BLaER1 treated with 17β-estradiol and CSF1 and Interleukin-3, amounts not matched to agents 10 nM and 100 nM (cell line): ENCODE measurements around the gene CELF2.

ENCODE experiments used
- H3K27ac ChIP-seq, 11 experiments: shearing (Covaris generic); formaldehyde crosslinking; 2 replicates each; pipeline ENCODE4 v1.8.1; 2022
- H3K27me3 ChIP-seq, 11 experiments: shearing (Covaris generic); formaldehyde crosslinking; 2 replicates each; pipeline ENCODE4 v1.8.1; 2022
- H3K36me3 ChIP-seq, 11 experiments: shearing (Covaris generic); formaldehyde crosslinking; 2 replicates each; pipeline ENCODE4 v1.8.1; 2022
- H3K4me1 ChIP-seq, 10 experiments: shearing (Covaris generic); formaldehyde crosslinking; 2 replicates each; pipeline ENCODE4 v1.8.1; 2022
- H3K4me2 ChIP-seq, 11 experiments: shearing (Covaris generic); formaldehyde crosslinking; 2 replicates each; pipeline ENCODE4 v1.8.1; 2022
- H3K4me3 ChIP-seq, 10 experiments: shearing (Covaris generic); formaldehyde crosslinking; 2 replicates each; pipeline ENCODE4 v1.8.1; 2022
- H3K9ac ChIP-seq, 11 experiments: shearing (Covaris generic); formaldehyde crosslinking; 2 replicates each; pipeline ENCODE4 v1.8.1; 2022
- H3K9me3 ChIP-seq, 11 experiments: shearing (Covaris generic); formaldehyde crosslinking; replicated peaks in 1 of 11; 2 replicates each; pipeline ENCODE4 v1.8.1; 2022
- H4K20me1 ChIP-seq, 11 experiments: shearing (Covaris generic); formaldehyde crosslinking; 2 replicates each; pipeline ENCODE4 v1.8.1; 2022
- Cebpa-rat ChIP-seq, 11 experiments: shearing (Covaris generic); IDR thresholded peaks; 2 replicates each; pipeline ENCODE4 v1.8.1; 2022

The CELF2 gene

GRCh38 chr10:11018432-11018841 is 765 bp downstream of the CELF2 start:
- Histone ChIP-seq H3K27ac (peak overlapping the region; percentile 25 to 70 (median 60); a peak in 15 of 22 replicates), H3K4me3 (peak overlapping the region; percentile 73 to 85 (median 77)), H4K20me1 (peaks cover 0 to 10% (median 0%) of the 10 kb centered on the region in 11 experiments; a peak in 3 of 22 replicates), H3K9ac (peak overlapping the region; percentile 60 to 81 (median 76)), H3K9me3 (no peaks in the 10 kb centered on the region), H3K4me1 (peaks cover 0 to 29% (median 17%) of the 10 kb centered on the region in 10 experiments; a peak in 18 of 20 replicates), H3K27me3 (peaks cover 46 to 64% (median 58%) of the 10 kb centered on the region in 11 experiments), H3K4me2 (peak overlapping the region; percentile 78 to 99 (median 95)), H3K36me3 (no peaks in the 10 kb centered on the region)
- TF ChIP-seq Cebpa-rat (IDR thresholded peaks at IDR 0.05): no peak

- no peak for TF ChIP-seq Cebpa-rat (IDR thresholded peaks at IDR 0.05)
- no peak overlapping the region for H3K27ac ChIP-seq
- no peaks in the 10 kb centered on the region for H3K36me3 ChIP-seq
- peak overlapping the region; percentile 73 to 85 (median 77) for H3K4me3 ChIP-seq
- H3K9ac ChIP-seq: peak overlapping the region in 7 of 11 experiments; percentile 73 to 81 (median 76); a peak in 7 of 22 replicates
- H3K27me3 ChIP-seq: peaks cover 46 to 64% (median 58%) of the 10 kb centered on the region in 11 experiments
- H4K20me1 ChIP-seq: peaks cover 0 to 10% (median 0%) of the 10 kb centered on the region in 11 experiments; a peak in 3 of 22 replicates
- H3K4me1 ChIP-seq: peaks cover 0 to 29% (median 16%) of the 10 kb centered on the region in 10 experiments; a peak in 11 of 20 replicates
- H3K9me3 ChIP-seq: no peaks in the 10 kb centered on the region
- peak overlapping the region; percentile 78 to 99 (median 95) for H3K4me2 ChIP-seq
Observed at GRCh38 chr10:11018855-11019631, 1.4 kb downstream of the CELF2 start.

- Histone ChIP-seq H3K9ac (no peak overlapping the region), H3K36me3 (no peaks in the 10 kb centered on the region), H3K27ac (no peak overlapping the region), H3K9me3 (no peaks in the 10 kb centered on the region), H3K4me1 (peaks cover 0 to 28% (median 16%) of the 10 kb centered on the region in 10 experiments; a peak in 11 of 20 replicates), H4K20me1 (peaks cover 0 to 10% (median 0%) of the 10 kb centered on the region in 11 experiments; a peak in 3 of 22 replicates), H3K4me2 (no peak overlapping the region), H3K4me3 (no peak overlapping the region), H3K27me3 (peaks cover 46 to 64% (median 58%) of the 10 kb centered on the region in 11 experiments)
- TF ChIP-seq Cebpa-rat (IDR thresholded peaks at IDR 0.05): no peak
Observed at GRCh38 chr10:11019724-11020547, 2.3 kb downstream of the CELF2 start.

GRCh38 chr10:11020548-11020942 is 2.9 kb downstream of the CELF2 start:
- Histone ChIP-seq H3K36me3 (no peaks in the 10 kb centered on the region), H3K4me1 (peaks cover 0 to 23% (median 12%) of the 10 kb centered on the region in 10 experiments; a peak in 11 of 20 replicates), H3K4me3 (no peak overlapping the region), H3K27ac (no peak overlapping the region), H3K4me2 (no peak overlapping the region), H4K20me1 (peaks cover 0 to 10% (median 0%) of the 10 kb centered on the region in 11 experiments; a peak in 3 of 22 replicates), H3K9ac (no peak overlapping the region), H3K9me3 (no peaks in the 10 kb centered on the region), H3K27me3 (peaks cover 46 to 61% (median 58%) of the 10 kb centered on the region in 11 experiments)
- no peak for TF ChIP-seq Cebpa-rat (IDR thresholded peaks at IDR 0.05)

GRCh38 chr10:11022213-11022612 is 4.5 kb downstream of the CELF2 start:
- H3K4me2 ChIP-seq: no peak overlapping the region
- no peak overlapping the region for H3K4me3 ChIP-seq
- TF ChIP-seq Cebpa-rat (IDR thresholded peaks at IDR 0.05): no peak
- H3K27ac ChIP-seq: no peak overlapping the region
- H3K4me1 ChIP-seq: peaks cover 0 to 9% (median 6%) of the 10 kb centered on the region in 10 experiments; a peak in 7 of 20 replicates
- peaks cover 35 to 50% (median 44%) of the 10 kb centered on the region in 11 experiments for H3K27me3 ChIP-seq
- peaks cover 0 to 10% (median 0%) of the 10 kb centered on the region in 11 experiments; a peak in 3 of 22 replicates for H4K20me1 ChIP-seq
- no peaks in the 10 kb centered on the region; a peak in 1 of 22 replicates for H3K9me3 ChIP-seq
- no peak overlapping the region for H3K9ac ChIP-seq
- no peaks in the 10 kb centered on the region for H3K36me3 ChIP-seq

- no peak overlapping the region for H3K27ac ChIP-seq
- peaks cover 0 to 7% (median 5%) of the 10 kb centered on the region in 10 experiments; a peak in 5 of 20 replicates for H3K4me1 ChIP-seq
- no peak overlapping the region for H3K9ac ChIP-seq
- TF ChIP-seq Cebpa-rat (IDR thresholded peaks at IDR 0.05): no peak
- H3K4me2 ChIP-seq: no peak overlapping the region
- no peak overlapping the region for H3K4me3 ChIP-seq
- H3K9me3 ChIP-seq: no peaks in the 10 kb centered on the region; a peak in 1 of 22 replicates
- peaks cover 24 to 40% (median 33%) of the 10 kb centered on the region in 11 experiments for H3K27me3 ChIP-seq
- H4K20me1 ChIP-seq: peaks cover 0 to 10% (median 0%) of the 10 kb centered on the region in 11 experiments; a peak in 2 of 22 replicates
- H3K36me3 ChIP-seq: no peaks in the 10 kb centered on the region
Observed at GRCh38 chr10:11023009-11023953, 5.6 kb downstream of the CELF2 start.

GRCh38 chr10:11024596-11024995 is 6.9 kb downstream of the CELF2 start:
- Histone ChIP-seq H3K27ac (no peak overlapping the region), H3K4me2 (peak overlapping the region in 1 of 11 experiments; percentile 25; a peak in 1 of 22 replicates), H3K4me3 (no peak overlapping the region), H3K9me3 (no peaks in the 10 kb centered on the region; a peak in 1 of 22 replicates), H4K20me1 (0 out of 22 replicates have a peak, but pooled peaks cover 0 to 3% (median 0%) of the 10 kb centered on the region in 11 experiments), H3K27me3 (peaks cover 11 to 27% (median 20%) of the 10 kb centered on the region in 11 experiments), H3K4me1 (0 out of 20 replicates have a peak, but pooled peaks cover 0 to 4% (median 0%) of the 10 kb centered on the region in 10 experiments), H3K36me3 (no peaks in the 10 kb centered on the region), H3K9ac (no peak overlapping the region)
- TF ChIP-seq Cebpa-rat (IDR thresholded peaks at IDR 0.05): no peak

- TF ChIP-seq Cebpa-rat (IDR thresholded peaks at IDR 0.05): no peak
- Histone ChIP-seq H3K4me1 (0 out of 20 replicates have a peak, but pooled peaks cover 0 to 4% (median 0%) of the 10 kb centered on the region in 10 experiments), H3K27ac (no peak overlapping the region)
Observed at GRCh38 chr10:11025978-11026377, 8.3 kb downstream of the CELF2 start.

More at GRCh38 chr10:11025978-11026377, 8.3 kb downstream of the CELF2 start:
- no peaks in the 10 kb centered on the region for H4K20me1 ChIP-seq
- H3K36me3 ChIP-seq: no peaks in the 10 kb centered on the region
- H3K9me3 ChIP-seq: no peaks in the 10 kb centered on the region; a peak in 1 of 22 replicates
- H3K4me2 ChIP-seq: no peak overlapping the region
- H3K9ac ChIP-seq: no peak overlapping the region
- H3K27me3 ChIP-seq: peaks cover 0 to 13% (median 6%) of the 10 kb centered on the region in 11 experiments; a peak in 14 of 22 replicates
- H3K4me3 ChIP-seq: no peak overlapping the region
